ENCODE measurements around the gene AKAP13.
A peak's percentile ranks its signal among the peaks of the same experiment; 100 is the strongest.

Gene AKAP13

GRCh38 chr15:85396554-85396953 is 16.2 kb downstream of the AKAP13 start:
- TF ChIP-seq Cebpa-rat (IDR thresholded peaks at IDR 0.05) = no peak
- H3K36me3 ChIP-seq = no peaks in the 10 kb centered on the region; a peak in 1 of 22 replicates
- no peak overlapping the region for H3K27ac ChIP-seq
- H3K4me2 ChIP-seq = no peak overlapping the region
- H3K4me1 ChIP-seq = peaks cover 5 to 11% (median 8%) of the 10 kb centered on the region in 10 experiments
- no peak overlapping the region for H3K9ac ChIP-seq
- H3K4me3 ChIP-seq = no peak overlapping the region
- H4K20me1 ChIP-seq = peaks cover 0 to 28% (median under 1%) of the 10 kb centered on the region in 11 experiments; a peak in 8 of 22 replicates
- H3K27me3 ChIP-seq = no peaks in the 10 kb centered on the region
- peaks cover 0 to 8% (median 0%) of the 10 kb centered on the region in 11 experiments; a peak in 3 of 22 replicates for H3K9me3 ChIP-seq (replicated peaks in 1 of 11)

- no peak overlapping the region for H3K4me2 ChIP-seq
- no peak overlapping the region for H3K27ac ChIP-seq
- TF ChIP-seq Cebpa-rat (IDR thresholded peaks at IDR 0.05) = no peak
- peaks cover 0 to 28% (median 0%) of the 10 kb centered on the region in 11 experiments; a peak in 8 of 22 replicates for H4K20me1 ChIP-seq
- no peaks in the 10 kb centered on the region; a peak in 1 of 22 replicates for H3K36me3 ChIP-seq
- no peak overlapping the region for H3K4me3 ChIP-seq
- H3K4me1 ChIP-seq = peaks cover 11 to 17% (median 14%) of the 10 kb centered on the region in 10 experiments
- H3K9me3 ChIP-seq (replicated peaks in 1 of 11) = peaks cover 0 to 7% (median 0%) of the 10 kb centered on the region in 11 experiments; a peak in 1 of 22 replicates
- H3K27me3 ChIP-seq = no peaks in the 10 kb centered on the region
- no peak overlapping the region for H3K9ac ChIP-seq
Measured at GRCh38 chr15:85397151-85397550, 16.7 kb downstream of the AKAP13 start.

GRCh38 chr15:85397926-85398325 is 17.5 kb downstream of the AKAP13 start:
- Histone ChIP-seq H3K27me3 (no peaks in the 10 kb centered on the region), H3K9ac (no peak overlapping the region), H3K4me2 (no peak overlapping the region), H3K27ac (no peak overlapping the region), H3K4me3 (no peak overlapping the region), H4K20me1 (peaks cover 0 to 21% (median 0%) of the 10 kb centered on the region in 11 experiments; a peak in 8 of 22 replicates), H3K9me3 (replicated peaks in 1 of 11) (peaks cover 0 to 7% (median 0%) of the 10 kb centered on the region in 11 experiments; a peak in 1 of 22 replicates), H3K36me3 (no peaks in the 10 kb centered on the region; a peak in 1 of 22 replicates), H3K4me1 (peaks cover 18 to 25% (median 22%) of the 10 kb centered on the region in 10 experiments)
- TF ChIP-seq Cebpa-rat (IDR thresholded peaks at IDR 0.05) = no peak

- peaks cover 27 to 32% (median 31%) of the 10 kb centered on the region in 10 experiments for H3K4me1 ChIP-seq
- no peaks in the 10 kb centered on the region for H3K27me3 ChIP-seq
- no peaks in the 10 kb centered on the region; a peak in 1 of 22 replicates for H3K36me3 ChIP-seq
- no peak overlapping the region for H3K4me3 ChIP-seq
- no peak overlapping the region for H3K4me2 ChIP-seq
- H3K9ac ChIP-seq = no peak overlapping the region
- no peak for TF ChIP-seq Cebpa-rat (IDR thresholded peaks at IDR 0.05)
- peaks cover 0 to 7% (median 0%) of the 10 kb centered on the region in 11 experiments; a peak in 1 of 22 replicates for H3K9me3 ChIP-seq (replicated peaks in 1 of 11)
- H4K20me1 ChIP-seq = peaks cover 0 to 14% (median 0%) of the 10 kb centered on the region in 11 experiments; a peak in 6 of 22 replicates
- H3K27ac ChIP-seq = no peak overlapping the region
Measured at GRCh38 chr15:85398822-85399221, 18.4 kb downstream of the AKAP13 start.

- Histone ChIP-seq H4K20me1 (peaks cover 0 to 10% (median 0%) of the 10 kb centered on the region in 11 experiments; a peak in 6 of 22 replicates), H3K36me3 (no peaks in the 10 kb centered on the region; a peak in 1 of 22 replicates), H3K4me2 (no peak overlapping the region), H3K9me3 (replicated peaks in 1 of 11) (peaks cover 0 to 7% (median 0%) of the 10 kb centered on the region in 11 experiments; a peak in 1 of 22 replicates), H3K27me3 (no peaks in the 10 kb centered on the region), H3K27ac (0 out of 22 replicates have a peak overlapping the region, but pooled peaks of 1 of the 11 experiments have one; percentile 8), H3K9ac (no peak overlapping the region), H3K4me3 (no peak overlapping the region), H3K4me1 (peaks cover 35 to 40% (median 39%) of the 10 kb centered on the region in 10 experiments)
- no peak for TF ChIP-seq Cebpa-rat (IDR thresholded peaks at IDR 0.05)
Measured at GRCh38 chr15:85399627-85400026, 19.2 kb downstream of the AKAP13 start.

- Histone ChIP-seq H3K27ac (peak overlapping the region in 1 of 11 experiments; percentile 76; a peak in 1 of 22 replicates), H3K4me1 (peaks cover 45 to 50% (median 49%) of the 10 kb centered on the region in 10 experiments)
Measured at GRCh38 chr15:85400606-85401005, 20.2 kb downstream of the AKAP13 start.

GRCh38 chr15:85401108-85401774 is 20.8 kb downstream of the AKAP13 start:
- H3K4me2 ChIP-seq = peak overlapping the region; percentile 63 to 91 (median 76); a peak in 21 of 22 replicates
- peaks cover 0 to 7% (median 0%) of the 10 kb centered on the region in 11 experiments; a peak in 2 of 22 replicates for H3K9me3 ChIP-seq (replicated peaks in 1 of 11)
- no peaks in the 10 kb centered on the region for H3K27me3 ChIP-seq
- peaks cover 0 to 6% (median 0%) of the 10 kb centered on the region in 11 experiments; a peak in 2 of 22 replicates for H4K20me1 ChIP-seq
- no peak overlapping the region for H3K4me3 ChIP-seq
- no peak for TF ChIP-seq Cebpa-rat (IDR thresholded peaks at IDR 0.05)
- no peak overlapping the region for H3K9ac ChIP-seq
- no peaks in the 10 kb centered on the region; a peak in 2 of 22 replicates for H3K36me3 ChIP-seq
- H3K4me1 ChIP-seq = peaks cover 50 to 57% (median 53%) of the 10 kb centered on the region in 10 experiments
- H3K27ac ChIP-seq = peak overlapping the region in 10 of 11 experiments; percentile 14 to 76 (median 60); a peak in 17 of 22 replicates

More at GRCh38 chr15:85400606-85401005, 20.2 kb downstream of the AKAP13 start:
- TF ChIP-seq Cebpa-rat (IDR thresholded peaks at IDR 0.05) = no peak
- peaks cover 0 to 7% (median 0%) of the 10 kb centered on the region in 11 experiments; a peak in 2 of 22 replicates for H3K9me3 ChIP-seq (replicated peaks in 1 of 11)
- no peak overlapping the region for H3K9ac ChIP-seq
- H3K4me2 ChIP-seq = peak overlapping the region in 7 of 11 experiments; percentile 63 to 91 (median 78); a peak in 6 of 22 replicates
- H3K4me3 ChIP-seq = no peak overlapping the region
- H3K36me3 ChIP-seq = no peaks in the 10 kb centered on the region; a peak in 1 of 22 replicates
- H4K20me1 ChIP-seq = peaks cover 0 to 6% (median 0%) of the 10 kb centered on the region in 11 experiments; a peak in 2 of 22 replicates
- no peaks in the 10 kb centered on the region for H3K27me3 ChIP-seq

- Histone ChIP-seq H3K4me2 (peak overlapping the region; percentile 63 to 91 (median 76)), H3K27ac (peak overlapping the region; percentile 0 to 76 (median 58); a peak in 18 of 22 replicates), H3K9me3 (replicated peaks in 1 of 11) (peaks cover 0 to 8% (median 0%) of the 10 kb centered on the region in 11 experiments; a peak in 4 of 22 replicates), H3K27me3 (no peaks in the 10 kb centered on the region), H3K9ac (peak overlapping the region in 5 of 11 experiments; percentile 2 to 27 (median 19); a peak in 5 of 22 replicates), H3K4me3 (peak overlapping the region in 3 of 10 experiments; percentile 3 to 13 (median 9); a peak in 3 of 20 replicates), H3K4me1 (peaks cover 52 to 60% (median 57%) of the 10 kb centered on the region in 10 experiments), H4K20me1 (peaks cover 0 to 6% (median 0%) of the 10 kb centered on the region in 11 experiments; a peak in 2 of 22 replicates), H3K36me3 (no peaks in the 10 kb centered on the region; a peak in 2 of 22 replicates)
- no peak for TF ChIP-seq Cebpa-rat (IDR thresholded peaks at IDR 0.05)
Measured at GRCh38 chr15:85402195-85402881, 21.9 kb downstream of the AKAP13 start.

All from BLaER1 treated with 17β-estradiol and CSF1 and Interleukin-3, amounts not matched to agents 10 nM and 100 nM (cell line).